ENCODE data around the gene BOK.

BOK gene

GRCh38 chr2:241597561-241597960 lies 39.0 kb downstream of the BOK start:
- DNase-seq: no peak
- Mint-ChIP-seq H3K27me3 (ENCODE audit: low read depth, poor library complexity) (no peaks in the 10 kb centered on the region), H3K27ac (no peak overlapping the region), H3K9me3 (no peaks in the 10 kb centered on the region), H3K4me3 (no peak overlapping the region), H3K36me3 (ENCODE audit: low read depth) (peaks cover 46% of the 10 kb centered on the region), H3K4me1 (no peaks in the 10 kb centered on the region)
- TF ChIP-seq CTCF (IDR thresholded peaks at IDR 0.05): no peak

- no peaks in the 10 kb centered on the region for H3K4me1 Mint-ChIP-seq
- TF ChIP-seq CTCF (IDR thresholded peaks at IDR 0.05): no peak
- peaks cover 46% of the 10 kb centered on the region for H3K36me3 Mint-ChIP-seq (ENCODE audit: low read depth)
- DNase-seq: no peak
- H3K27me3 Mint-ChIP-seq (ENCODE audit: low read depth, poor library complexity): no peaks in the 10 kb centered on the region
- no peak overlapping the region for H3K4me3 Mint-ChIP-seq
- no peaks in the 10 kb centered on the region for H3K9me3 Mint-ChIP-seq
- no peak overlapping the region for H3K27ac Mint-ChIP-seq
Measured at GRCh38 chr2:241598061-241598460, 39.5 kb downstream of the BOK start.

- no peak for TF ChIP-seq CTCF (IDR thresholded peaks at IDR 0.05)
- H3K36me3 Mint-ChIP-seq (ENCODE audit: low read depth): peaks cover 49% of the 10 kb centered on the region
- H3K4me1 Mint-ChIP-seq: no peaks in the 10 kb centered on the region
- H3K27me3 Mint-ChIP-seq (ENCODE audit: low read depth, poor library complexity): no peaks in the 10 kb centered on the region
- DNase-seq: no peak
- no peak overlapping the region for H3K4me3 Mint-ChIP-seq
- H3K9me3 Mint-ChIP-seq: no peaks in the 10 kb centered on the region
- H3K27ac Mint-ChIP-seq: no peak overlapping the region
Measured at GRCh38 chr2:241598487-241598886, 39.9 kb downstream of the BOK start.

GRCh38 chr2:241599615-241600014 lies 41.1 kb downstream of the BOK start:
- Mint-ChIP-seq H3K27me3 (ENCODE audit: low read depth, poor library complexity) (no peaks in the 10 kb centered on the region), H3K9me3 (no peaks in the 10 kb centered on the region), H3K36me3 (ENCODE audit: low read depth) (peaks cover 47% of the 10 kb centered on the region), H3K4me1 (no peaks in the 10 kb centered on the region), H3K27ac (no peak overlapping the region), H3K4me3 (no peak overlapping the region)
- no peak for DNase-seq
- no peak for TF ChIP-seq CTCF (IDR thresholded peaks at IDR 0.05)

GRCh38 chr2:241601841-241602240 lies 43.3 kb downstream of the BOK start:
- TF ChIP-seq CTCF (IDR thresholded peaks at IDR 0.05): no peak
- H3K9me3 Mint-ChIP-seq: no peaks in the 10 kb centered on the region
- DNase-seq: no peak
- peaks cover 52% of the 10 kb centered on the region for H3K36me3 Mint-ChIP-seq (ENCODE audit: low read depth)
- H3K4me3 Mint-ChIP-seq: no peak overlapping the region
- H3K27ac Mint-ChIP-seq: no peak overlapping the region
- H3K4me1 Mint-ChIP-seq: no peaks in the 10 kb centered on the region
- no peaks in the 10 kb centered on the region for H3K27me3 Mint-ChIP-seq (ENCODE audit: low read depth, poor library complexity)

GRCh38 chr2:241602720-241603119 lies 44.2 kb downstream of the BOK start:
- H3K27ac Mint-ChIP-seq: no peak overlapping the region

More at GRCh38 chr2:241602720-241603119, 44.2 kb downstream of the BOK start:
- peaks cover 52% of the 10 kb centered on the region for H3K36me3 Mint-ChIP-seq (ENCODE audit: low read depth)
- no peaks in the 10 kb centered on the region for H3K27me3 Mint-ChIP-seq (ENCODE audit: low read depth, poor library complexity)
- no peak for TF ChIP-seq CTCF (IDR thresholded peaks at IDR 0.05)
- no peaks in the 10 kb centered on the region for H3K4me1 Mint-ChIP-seq
- H3K9me3 Mint-ChIP-seq: no peaks in the 10 kb centered on the region
- no peak overlapping the region for H3K4me3 Mint-ChIP-seq
- no peak for DNase-seq
